ENCODE measurements around the gene PTPN9. TPM values are rescaled to one million over a fixed set of nuclear protein-coding genes. Genes with fewer than 3 reads are reported as not detected.

The PTPN9 gene
- total and polyA plus RNA-seq, 9 donors: 16.2 to 34.4 (median 22.9) TPM

DNA sequence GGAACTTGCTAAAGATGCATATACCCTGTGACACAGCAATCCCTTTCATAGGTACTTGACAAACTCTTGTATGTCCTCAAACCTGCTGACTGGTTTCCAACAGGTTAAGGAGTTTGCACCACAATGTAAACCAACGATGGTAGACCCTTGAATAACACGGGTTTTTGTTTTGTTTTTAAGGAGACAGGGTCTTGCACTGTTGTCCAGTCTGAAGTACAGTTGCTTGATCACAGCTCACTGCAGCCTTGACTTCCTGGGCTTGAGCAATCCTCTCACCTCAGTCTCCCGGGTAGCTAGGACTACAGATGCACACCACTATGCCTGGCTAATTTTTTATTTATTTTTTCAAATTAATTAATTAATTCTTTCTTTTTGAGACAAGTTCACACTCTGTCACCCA lies 151.0 kb downstream of the PTPN9 start:
- 83% methylated on average over 1 of the region's 3 CpGs for WGBS (ENCODE audit: insufficient coverage)
- Histone ChIP-seq H3K27ac (ENCODE audit: low read length) (no peak overlapping the region), H3K4me3 (ENCODE audit: low read length) (no peak overlapping the region), H3K27me3 (ENCODE audit: control insufficient read depth, insufficient read depth, low read length) (no peaks in the 10 kb centered on the region), H3K9me3 (replicated peaks; ENCODE audit: control insufficient read depth, low read depth, low read length) (no peaks in the 10 kb centered on the region), H3K4me1 (ENCODE audit: control insufficient read depth, insufficient read depth, low read length) (no peaks in the 10 kb centered on the region), H3K36me3 (ENCODE audit: control insufficient read depth, insufficient read depth, low read length) (peaks cover 28% of the 10 kb centered on the region)
- DNase-seq: no peak

DNA sequence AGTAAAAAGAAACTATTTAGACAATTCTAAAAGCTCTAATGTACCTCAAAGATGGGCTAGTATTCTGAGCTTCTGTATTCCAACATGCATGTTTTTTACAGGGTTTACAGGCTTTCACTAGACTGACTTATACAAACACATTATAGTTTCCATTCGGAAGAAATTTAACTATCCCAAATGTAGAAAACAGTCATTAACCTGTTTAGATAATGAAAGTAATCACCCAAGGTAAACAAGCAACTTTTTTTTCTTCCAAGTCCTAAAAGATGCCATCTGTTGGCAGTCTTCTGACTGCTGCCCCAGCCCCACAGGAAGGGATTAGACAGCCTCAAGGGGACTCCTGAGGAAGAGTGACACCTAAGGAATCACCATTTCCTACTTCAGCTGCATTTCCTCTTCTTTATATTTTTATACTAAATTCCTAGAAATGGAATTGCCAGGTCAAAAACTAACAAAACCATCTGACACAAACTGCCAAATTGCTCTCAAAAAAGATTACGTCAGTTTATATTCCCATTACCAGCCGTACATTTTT lies 153.1 kb downstream of the PTPN9 start:
- H3K27ac ChIP-seq (ENCODE audit: low read length): no peak overlapping the region
- H3K4me3 ChIP-seq (ENCODE audit: low read length): no peak overlapping the region
- no CpG with 5 or more reads among the region's 3 CpGs for WGBS (ENCODE audit: insufficient coverage)
- DNase-seq: no peak
- H3K36me3 ChIP-seq (ENCODE audit: control insufficient read depth, insufficient read depth, low read length): peaks cover 44% of the 10 kb centered on the region
- H3K27me3 ChIP-seq (ENCODE audit: control insufficient read depth, insufficient read depth, low read length): no peaks in the 10 kb centered on the region
- no peaks in the 10 kb centered on the region for H3K9me3 ChIP-seq (replicated peaks; ENCODE audit: control insufficient read depth, low read depth, low read length)
- H3K4me1 ChIP-seq (ENCODE audit: control insufficient read depth, insufficient read depth, low read length): no peaks in the 10 kb centered on the region

DNA sequence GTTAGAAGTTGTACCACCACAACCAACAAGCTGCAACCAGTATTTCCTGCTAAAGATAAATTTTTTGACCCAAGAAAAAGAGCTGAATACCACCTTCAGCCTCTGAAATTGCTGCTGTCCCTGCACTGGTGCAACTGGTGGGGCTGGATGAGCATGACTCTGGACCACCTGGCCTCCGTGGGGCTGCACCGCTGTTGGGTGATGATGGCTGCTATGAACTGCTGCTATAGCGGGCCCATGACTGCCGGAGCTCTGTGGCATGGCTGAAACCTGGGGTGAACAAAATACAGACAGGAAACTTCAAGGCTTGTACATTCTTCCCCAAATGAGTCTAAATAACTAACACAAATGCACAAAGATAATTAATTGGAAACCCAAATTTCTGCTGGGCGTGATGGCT lies 156.6 kb downstream of the PTPN9 start:
- Histone ChIP-seq H3K4me3 (ENCODE audit: low read length) (no peak overlapping the region), H3K27ac (ENCODE audit: low read length) (no peak overlapping the region), H3K36me3 (ENCODE audit: control insufficient read depth, insufficient read depth, low read length) (peaks cover 29% of the 10 kb centered on the region), H3K4me1 (ENCODE audit: control insufficient read depth, insufficient read depth, low read length) (no peaks in the 10 kb centered on the region), H3K9me3 (replicated peaks; ENCODE audit: control insufficient read depth, low read depth, low read length) (no peaks in the 10 kb centered on the region), H3K27me3 (ENCODE audit: control insufficient read depth, insufficient read depth, low read length) (no peaks in the 10 kb centered on the region)
- no peak for DNase-seq
- WGBS (ENCODE audit: insufficient coverage): 91% methylated on average over 4 of the region's 5 CpGs

DNA sequence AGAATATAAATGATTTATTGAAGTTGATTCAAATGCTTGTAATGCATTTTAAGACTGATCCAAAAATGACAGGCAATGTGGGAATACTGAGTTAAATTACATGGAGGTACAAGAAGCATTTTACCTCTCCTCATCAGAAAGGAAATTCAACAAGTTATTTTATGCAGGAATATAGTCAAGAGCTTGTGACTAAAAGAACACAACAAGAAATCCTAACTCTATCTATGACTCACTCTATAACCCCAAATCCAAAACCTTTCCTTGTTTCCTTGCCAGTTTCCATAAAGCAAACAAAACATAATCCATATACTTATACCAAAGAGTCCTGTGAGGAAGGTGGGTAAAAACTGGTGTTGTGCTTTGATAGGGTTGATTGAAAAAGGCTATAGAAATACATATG lies 158.4 kb downstream of the PTPN9 start:
- no peaks in the 10 kb centered on the region for H3K27me3 ChIP-seq (ENCODE audit: control insufficient read depth, insufficient read depth, low read length)
- peaks cover 25% of the 10 kb centered on the region for H3K36me3 ChIP-seq (ENCODE audit: control insufficient read depth, insufficient read depth, low read length)
- H3K27ac ChIP-seq (ENCODE audit: low read length): no peak overlapping the region
- H3K4me1 ChIP-seq (ENCODE audit: control insufficient read depth, insufficient read depth, low read length): no peaks in the 10 kb centered on the region
- DNase-seq: no peak
- no peak overlapping the region for H3K4me3 ChIP-seq (ENCODE audit: low read length)
- H3K9me3 ChIP-seq (replicated peaks; ENCODE audit: control insufficient read depth, low read depth, low read length): no peaks in the 10 kb centered on the region

DNA sequence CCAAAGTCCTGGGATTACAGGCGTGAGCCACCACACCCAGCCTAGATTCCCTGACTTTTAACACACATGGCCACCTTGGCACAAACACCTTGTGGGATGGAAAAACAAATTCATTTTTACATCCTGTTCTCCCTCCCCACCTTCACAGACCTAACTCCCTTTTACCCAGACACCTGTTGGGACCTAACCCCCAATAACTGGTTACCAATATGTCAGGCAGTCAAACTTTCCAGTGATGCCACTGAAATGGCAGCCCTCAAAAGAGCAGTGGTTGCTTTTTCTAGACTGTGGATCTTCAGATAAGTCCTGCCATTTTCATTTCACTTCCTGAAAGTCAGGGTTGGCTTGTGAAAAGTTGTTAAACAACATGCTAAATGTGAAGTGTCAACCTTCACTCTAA lies 162.5 kb downstream of the PTPN9 start:
- peaks cover 22% of the 10 kb centered on the region for H3K36me3 ChIP-seq (ENCODE audit: control insufficient read depth, insufficient read depth, low read length)
- no peak overlapping the region for H3K27ac ChIP-seq (ENCODE audit: low read length)
- WGBS (ENCODE audit: insufficient coverage): 80% methylated on average over 1 of the region's 1 CpG
- no peaks in the 10 kb centered on the region for H3K27me3 ChIP-seq (ENCODE audit: control insufficient read depth, insufficient read depth, low read length)
- H3K4me1 ChIP-seq (ENCODE audit: control insufficient read depth, insufficient read depth, low read length): no peaks in the 10 kb centered on the region
- no peak for DNase-seq
- H3K4me3 ChIP-seq (ENCODE audit: low read length): no peak overlapping the region
- H3K9me3 ChIP-seq (replicated peaks; ENCODE audit: control insufficient read depth, low read depth, low read length): no peaks in the 10 kb centered on the region

Other genes with a start within 250 kb of the PTPN9 start
- gene COMMD4, start 243.3 kb downstream of the PTPN9 start, total RNA-seq: 45.7 TPM
- gene COMMD4, start 243.3 kb downstream of the PTPN9 start, polyA plus RNA-seq (ENCODE audit: insufficient read depth in 1 of 8, insufficient read length in 8 of 8, low replicate concordance in 1 of 8): 10 to 100 TPM; 43.4 to 57.4 (median 52.7) TPM
- gene NEIL1, start 232.3 kb downstream of the PTPN9 start, total RNA-seq: 10.3 TPM
- gene NEIL1, start 232.3 kb downstream of the PTPN9 start, polyA plus RNA-seq (ENCODE audit: insufficient read depth in 1 of 8, insufficient read length in 8 of 8, low replicate concordance in 1 of 8): 10 to 100 TPM in 1 of 8 donors, 1 to 10 TPM in 7; 3.3 to 12.0 (median 7.5) TPM
- gene MAN2C1, start 210.7 kb downstream of the PTPN9 start, total RNA-seq: 109 TPM
- 100 to 1,000 TPM in 4 of 8 donors, 10 to 100 TPM in 4; 63.9 to 149 (median 101) TPM for gene MAN2C1, start 210.7 kb downstream of the PTPN9 start, polyA plus RNA-seq (ENCODE audit: insufficient read depth in 1 of 8, insufficient read length in 8 of 8, low replicate concordance in 1 of 8)
- 21.8 TPM for gene SIN3A, start 127.6 kb downstream of the PTPN9 start, total RNA-seq
- 10 to 100 TPM; 26.1 to 36.6 (median 30.6) TPM for gene SIN3A, start 127.6 kb downstream of the PTPN9 start, polyA plus RNA-seq (ENCODE audit: insufficient read depth in 1 of 8, insufficient read length in 8 of 8, low replicate concordance in 1 of 8)
- gene SNUPN, start 46.4 kb upstream of the PTPN9 start, total RNA-seq: 24.0 TPM
- gene SNUPN, start 46.4 kb upstream of the PTPN9 start, polyA plus RNA-seq (ENCODE audit: insufficient read depth in 1 of 8, insufficient read length in 8 of 8, low replicate concordance in 1 of 8): 10 to 100 TPM; 18.9 to 27.6 (median 21.2) TPM
- 42.2 TPM for gene IMP3, start 60.9 kb upstream of the PTPN9 start, total RNA-seq
- gene IMP3, start 60.9 kb upstream of the PTPN9 start, polyA plus RNA-seq (ENCODE audit: insufficient read depth in 1 of 8, insufficient read length in 8 of 8, low replicate concordance in 1 of 8): 10 to 100 TPM; 31.2 to 35.3 (median 33.3) TPM
- gene SNX33, start 68.6 kb upstream of the PTPN9 start, total RNA-seq: 12.3 TPM
- gene SNX33, start 68.6 kb upstream of the PTPN9 start, polyA plus RNA-seq (ENCODE audit: insufficient read depth in 1 of 8, insufficient read length in 8 of 8, low replicate concordance in 1 of 8): 10 to 100 TPM; 11.5 to 21.3 (median 15.8) TPM
- gene CSPG4, start 133.5 kb upstream of the PTPN9 start, total RNA-seq: 76.7 TPM
- gene CSPG4, start 133.5 kb upstream of the PTPN9 start, polyA plus RNA-seq (ENCODE audit: insufficient read depth in 1 of 8, insufficient read length in 8 of 8, low replicate concordance in 1 of 8): 100 to 1,000 TPM in 2 of 8 donors, 10 to 100 TPM in 6; 56.6 to 110 (median 87.0) TPM